ENCODE results near the gene EDARADD. TPM values are rescaled to one million over a fixed set of nuclear protein-coding genes. Genes with fewer than 3 reads are reported as not detected.

Gene EDARADD
- total RNA-seq, 4 donors from 2014 or later, result 8.4 to 11.8 (median 8.8) TPM

- intact Hi-C loops (cut with DNase I), result no loop called here
- Histone ChIP-seq H3K36me3 (no peaks in the 10 kb centered on the region), H3K27ac (no peak overlapping the region), H3K27me3 (no peaks in the 10 kb centered on the region), H3K4me3 (replicated peaks in 1 of 3) (no peak overlapping the region), H3K9me3 (no peaks in the 10 kb centered on the region), H3K4me1 (peaks cover 6 to 9% of the 10 kb centered on the region in 2 donors)
- DNase-seq, result no peak
- no peak for TF ChIP-seq POLR2A (IDR thresholded peaks at IDR 0.05)
- TF ChIP-seq CTCF (IDR thresholded peaks at IDR 0.05), result no peak
- 80 to 83% methylated on average over 16 to 18 of the region's 18 CpGs for WGBS, 2 donors
Measured at GRCh38 chr1:236403905-236404696, 10.0 kb downstream of the EDARADD start.

GRCh38 chr1:236407059-236407458 lies 13.0 kb downstream of the EDARADD start:
- H3K9me3 ChIP-seq, result no peaks in the 10 kb centered on the region
- no peak overlapping the region for H3K27ac ChIP-seq
- DNase-seq, result no peak
- 83 to 98% methylated on average over 3 to 5 of the region's 5 CpGs for WGBS, 2 donors
- intact Hi-C loops (cut with DNase I), result no loop called here
- no peak overlapping the region for H3K4me3 ChIP-seq (replicated peaks in 1 of 3)
- no peaks in the 10 kb centered on the region for H3K4me1 ChIP-seq
- no peak for TF ChIP-seq POLR2A (IDR thresholded peaks at IDR 0.05)
- TF ChIP-seq CTCF (IDR thresholded peaks at IDR 0.05), result no peak
- no peaks in the 10 kb centered on the region for H3K36me3 ChIP-seq
- no peaks in the 10 kb centered on the region for H3K27me3 ChIP-seq

- H3K9me3 ChIP-seq, result no peaks in the 10 kb centered on the region
- intact Hi-C loops (cut with DNase I), result no loop called here
- H3K36me3 ChIP-seq, result no peaks in the 10 kb centered on the region
- TF ChIP-seq POLR2A (IDR thresholded peaks at IDR 0.05), result no peak
- TF ChIP-seq CTCF (IDR thresholded peaks at IDR 0.05), result no peak
- no peak for DNase-seq
- WGBS, 2 donors, result 43 to 72% methylated on average over 3 of the region's 3 CpGs
- no peak overlapping the region for H3K27ac ChIP-seq
- no peaks in the 10 kb centered on the region for H3K27me3 ChIP-seq
- H3K4me3 ChIP-seq (replicated peaks in 1 of 3), result no peak overlapping the region
- H3K4me1 ChIP-seq, result no peaks in the 10 kb centered on the region
Measured at GRCh38 chr1:236413688-236414087, 19.6 kb downstream of the EDARADD start.

- Histone ChIP-seq H3K27ac (no peak overlapping the region), H3K4me3 (replicated peaks in 1 of 3) (no peak overlapping the region), H3K9me3 (no peaks in the 10 kb centered on the region), H3K36me3 (no peaks in the 10 kb centered on the region), H3K27me3 (no peaks in the 10 kb centered on the region), H3K4me1 (no peaks in the 10 kb centered on the region)
- no peak for DNase-seq
- TF ChIP-seq POLR2A (IDR thresholded peaks at IDR 0.05), result no peak
- TF ChIP-seq CTCF (IDR thresholded peaks at IDR 0.05), result no peak
- WGBS, 2 donors, result 69 to 73% methylated on average over 6 of the region's 6 CpGs
- intact Hi-C loops (cut with DNase I), result no loop called here
Measured at GRCh38 chr1:236416165-236416564, 22.1 kb downstream of the EDARADD start.

- intact Hi-C loops (cut with DNase I), result no loop called here
- no peak for TF ChIP-seq CTCF (IDR thresholded peaks at IDR 0.05)
- no peak for TF ChIP-seq POLR2A (IDR thresholded peaks at IDR 0.05)
- WGBS, 2 donors, result 87 to 94% methylated on average over 3 of the region's 3 CpGs
Measured at GRCh38 chr1:236417336-236417735, 23.2 kb downstream of the EDARADD start.

More at GRCh38 chr1:236417336-236417735, 23.2 kb downstream of the EDARADD start:
- no peaks in the 10 kb centered on the region for H3K36me3 ChIP-seq
- H3K4me1 ChIP-seq, result no peaks in the 10 kb centered on the region
- H3K9me3 ChIP-seq, result no peaks in the 10 kb centered on the region
- H3K4me3 ChIP-seq (replicated peaks in 1 of 3), result no peak overlapping the region
- no peaks in the 10 kb centered on the region for H3K27me3 ChIP-seq
- H3K27ac ChIP-seq, result no peak overlapping the region
- no peak for DNase-seq

Measured in thyroid gland (tissue), 4 donors.